ENCODE data around the gene PMEPA1.

Gene PMEPA1

GRCh38 chr20:57693670-57694329 lies 16.0 kb downstream of the PMEPA1 start:
- H3K4me3 ChIP-seq (ENCODE audit: low read depth, low read length), result no peak overlapping the region
- no peak for TF ChIP-seq CTCF (IDR thresholded peaks at IDR 0.05; ENCODE audit: low read depth, low read length)
- no peaks in the 10 kb centered on the region for H3K36me3 ChIP-seq
- H3K27ac ChIP-seq, result no peak overlapping the region
- no peaks in the 10 kb centered on the region for H3K27me3 ChIP-seq (ENCODE audit: insufficient read depth, low read depth, severe bottlenecking)
- no peak for DNase-seq
- H3K9me3 ChIP-seq (ENCODE audit: severe bottlenecking), result no peaks in the 10 kb centered on the region

GRCh38 chr20:57693002-57693582 lies 16.7 kb downstream of the PMEPA1 start:
- H3K27ac ChIP-seq, result no peak overlapping the region
- no peak for DNase-seq
- no peaks in the 10 kb centered on the region for H3K36me3 ChIP-seq
- no peak overlapping the region for H3K4me3 ChIP-seq (ENCODE audit: low read depth, low read length)
- peak; percentile 33; the same call in 1 of the 2 replicates for TF ChIP-seq CTCF (IDR thresholded peaks at IDR 0.05; ENCODE audit: low read depth, low read length)
- H3K9me3 ChIP-seq (ENCODE audit: severe bottlenecking), result no peaks in the 10 kb centered on the region
- no peaks in the 10 kb centered on the region for H3K27me3 ChIP-seq (ENCODE audit: insufficient read depth, low read depth, severe bottlenecking)

- no peak for DNase-seq
- Histone ChIP-seq H3K4me3 (ENCODE audit: low read depth, low read length) (no peak overlapping the region), H3K36me3 (no peaks in the 10 kb centered on the region), H3K27me3 (ENCODE audit: insufficient read depth, low read depth, severe bottlenecking) (no peaks in the 10 kb centered on the region), H3K27ac (no peak overlapping the region), H3K9me3 (ENCODE audit: severe bottlenecking) (no peaks in the 10 kb centered on the region)
- TF ChIP-seq CTCF (IDR thresholded peaks at IDR 0.05; ENCODE audit: low read depth, low read length), result no peak
These were observed 17.4 kb downstream of the PMEPA1 start for GRCh38 chr20:57692393-57692792.

GRCh38 chr20:57691699-57692098 lies 18.1 kb downstream of the PMEPA1 start:
- DNase-seq, result no peak
- Histone ChIP-seq H3K9me3 (ENCODE audit: severe bottlenecking) (no peaks in the 10 kb centered on the region), H3K27ac (no peak overlapping the region), H3K27me3 (ENCODE audit: insufficient read depth, low read depth, severe bottlenecking) (no peaks in the 10 kb centered on the region), H3K4me3 (ENCODE audit: low read depth, low read length) (no peak overlapping the region), H3K36me3 (no peaks in the 10 kb centered on the region)
- no peak for TF ChIP-seq CTCF (IDR thresholded peaks at IDR 0.05; ENCODE audit: low read depth, low read length)

GRCh38 chr20:57690525-57690924 lies 19.3 kb downstream of the PMEPA1 start:
- no peak for TF ChIP-seq CTCF (IDR thresholded peaks at IDR 0.05; ENCODE audit: low read depth, low read length)
- H3K27me3 ChIP-seq (ENCODE audit: insufficient read depth, low read depth, severe bottlenecking), result no peaks in the 10 kb centered on the region
- H3K27ac ChIP-seq, result no peak overlapping the region
- H3K36me3 ChIP-seq, result no peaks in the 10 kb centered on the region
- no peak overlapping the region for H3K4me3 ChIP-seq (ENCODE audit: low read depth, low read length)
- no peaks in the 10 kb centered on the region for H3K9me3 ChIP-seq (ENCODE audit: severe bottlenecking)
- no peak for DNase-seq
